ENCODE results near the gene ZCCHC9.

- TF ChIP-seq POLR2A (IDR thresholded peaks at IDR 0.05; ENCODE audit: low read depth, low read length) (no peak), CTCF (conservative IDR thresholded peaks at IDR 0.05; ENCODE audit: low read depth, low read length) (no peak)
These were observed 3.9 kb upstream of the ZCCHC9 start for GRCh38 chr5:81297531-81297930.

Measured in IMR-90 (cell line).